Endothelial cell of umbilical vein (primary cell): ENCODE measurements around the gene NPLOC4. TPM values are rescaled to one million over a fixed set of nuclear protein-coding genes. Genes with fewer than 3 reads are reported as not detected.

Experiments used
- BruUV-seq: library from RNA; stranded (reverse); fragments of 400-500 nt; replicated peaks from 2 replicates; lab custom pipeline; 2021; lab: Mats Ljungman, UMichigan
- CTCF ChIA-PET: fragments of 300-600, 350-600 bp; sonication (Branson Sonifier 250); formaldehyde crosslinking; loops from one replicate; lab custom pipeline; 2021; ENCODE audit warnings: antibody characterized with exemption, inconsistent platforms; lab: Charles Lee
- POLR2A ChIA-PET: fragments of 300-600, 350-600 bp; sonication (Branson Sonifier 250); formaldehyde crosslinking; loops from one replicate; lab custom pipeline; 2021; ENCODE audit warnings: antibody characterized with exemption, inconsistent platforms; lab: Charles Lee
- DNase-seq: peaks from one replicate; pipeline ENCODE4 v3.0.0-alpha.2; 2011; ENCODE audit warnings: low read depth, low spot score
- FAIRE-seq: peaks from 2 replicates; lab custom pipeline; 2011; peaks lifted over from hg19 to GRCh38; lab: Jason Lieb, UNC
- H2AFZ ChIP-seq: 2 replicates; pipeline ENCODE4 v1.6.0; 2012; ENCODE audit warnings: low read depth, low read length, control low read depth, inconsistent platforms
- H3K27ac ChIP-seq: 2 replicates; pipeline ENCODE4 v1.5.1; 2011; ENCODE audit warnings: low read depth, mild to moderate bottlenecking, control low read depth, low read length, moderate library complexity; ENCODE audit not compliant: insufficient read depth
- H3K27me3 ChIP-seq, 2 experiments: 2 replicates each; pipeline versions ENCODE4 v1.6.0 to v1.6.1; 2011; ENCODE audit warnings: low read length in 2 of 2, mixed read lengths in 1 of 2; ENCODE audit not compliant: control insufficient read depth in 2 of 2, insufficient read depth in 2 of 2
- H3K36me3 ChIP-seq, 2 experiments: 2 replicates in 1 of 2; 3 replicates in 1 of 2; pipeline ENCODE4 v1.5.1; 2011; ENCODE audit warnings: low read length in 2 of 2, mild to moderate bottlenecking in 1 of 2, moderate library complexity in 1 of 2; ENCODE audit not compliant: control insufficient read depth in 2 of 2, insufficient read depth in 2 of 2; ENCODE audit errors: extremely low read depth in 1 of 2
- H3K4me1 ChIP-seq: 3 replicates; pipeline ENCODE4 v1.5.1; 2011; ENCODE audit warnings: mild to moderate bottlenecking, low read length; ENCODE audit not compliant: control insufficient read depth, insufficient read depth; ENCODE audit errors: extremely low read depth
- H3K4me2 ChIP-seq: 2 replicates; pipeline ENCODE4 v1.6.1; 2011; ENCODE audit warnings: low read length, control low read depth, mixed read lengths; ENCODE audit not compliant: insufficient read depth
- H3K4me3 ChIP-seq, 3 experiments: fragments of 200-600 bp in 1 of 3; sonication (generic), shearing (Covaris generic) in 1 of 3; replicated peaks in 1 of 3; 2 replicates each; pipeline ENCODE4 v1.5.1; 2011 to 2016; ENCODE audit warnings: control low read depth in 3 of 3, low read length in 3 of 3, mild to moderate bottlenecking in 2 of 3, inconsistent platforms in 1 of 3, low read depth in 1 of 3, moderate library complexity in 1 of 3; ENCODE audit not compliant: insufficient read depth in 1 of 3
- H3K79me2 ChIP-seq: 2 replicates; pipeline ENCODE4 v1.6.0; 2012; ENCODE audit warnings: low read length, inconsistent platforms; ENCODE audit not compliant: control insufficient read depth, insufficient read depth
- H3K9ac ChIP-seq: replicated peaks from 2 replicates; pipeline ENCODE3; 2011; ENCODE audit warnings: low read length, control low read depth; ENCODE audit not compliant: insufficient read depth; ENCODE audit errors: extremely low read depth
- H3K9me1 ChIP-seq: replicated peaks from 3 replicates; pipeline ENCODE4 v1.6.0; 2011; ENCODE audit warnings: mild to moderate bottlenecking, low read length; ENCODE audit not compliant: control insufficient read depth, insufficient read depth; ENCODE audit errors: extremely low read depth
- H3K9me3 ChIP-seq: replicated peaks from 2 replicates; pipeline ENCODE4 v1.5.1; 2012; ENCODE audit warnings: low read length, inconsistent platforms; ENCODE audit not compliant: control insufficient read depth, insufficient read depth
- H4K20me1 ChIP-seq: replicated peaks from 2 replicates; pipeline ENCODE3; 2011; ENCODE audit warnings: mild to moderate bottlenecking, low read length; ENCODE audit not compliant: control insufficient read depth, insufficient read depth; ENCODE audit errors: extremely low read depth
- EZH2 ChIP-seq: IDR thresholded peaks from 2 replicates; pipeline ENCODE4 v1.6.1; 2012; ENCODE audit warnings: borderline replicate concordance, low read depth, mild to moderate bottlenecking, moderate library complexity, low read length, inconsistent platforms; ENCODE audit not compliant: severe bottlenecking
- FOS ChIP-seq: IDR thresholded peaks from 2 replicates; pipeline ENCODE4 v1.6.1; 2011; ENCODE audit warnings: mild to moderate bottlenecking, low read length, moderate library complexity, borderline replicate concordance; ENCODE audit not compliant: insufficient read depth
- GATA2 ChIP-seq: IDR thresholded peaks from 2 replicates; pipeline ENCODE4 v1.7.0; 2011; ENCODE audit warnings: low read depth, mild to moderate bottlenecking, moderate library complexity, mixed read lengths, low read length; ENCODE audit not compliant: insufficient read length, insufficient read depth
- JUN ChIP-seq: IDR thresholded peaks from 2 replicates; pipeline ENCODE4 v1.6.1; 2011; ENCODE audit warnings: borderline replicate concordance, low read depth; ENCODE audit not compliant: insufficient read length, insufficient read depth
- MYC ChIP-seq: IDR thresholded peaks from one replicate; pipeline ENCODE4 v1.6.1; 2011; ENCODE audit warnings: mild to moderate bottlenecking, low read depth, low read length
- POLR2A ChIP-seq: IDR thresholded peaks from 2 replicates; pipeline ENCODE4 v1.6.1; 2012; ENCODE audit warnings: low read depth, mild to moderate bottlenecking, control low read depth, low read length
- POLR2AphosphoS5 ChIP-seq: IDR thresholded peaks from 2 replicates; pipeline ENCODE4 v1.6.1; 2012; ENCODE audit warnings: low read depth, mild to moderate bottlenecking, control low read depth, low read length, moderate library complexity; ENCODE audit not compliant: insufficient read depth
- dilution Hi-C: fragments of 300-500 bp; cut with MboI; formaldehyde crosslinking; loops from one replicate; pipeline ENCODE4 v1.15.0; 2019; ENCODE audit warnings: low sequenced_read_pairs; ENCODE audit not compliant: extremely low pct_ligation_motif_present
- intact Hi-C: fragments of 100-400 bp; cut with micrococcal nuclease; formaldehyde crosslinking; loops from one replicate; pipeline ENCODE4 v1.10.0; 2022
- polyA plus RNA-seq, 4 experiments: library from polyadenylated mRNA; depleted of rRNA in 3 of 4; stranded (reverse) in 3 of 4; unstranded in 1 of 4; fragments of >200 nt; gene quantifications; 2 replicates each; pipeline versions ENCODE4 v1.2.1 to v1.2.3, GENCODE V29; 2011 to 2012; ENCODE audit warnings: missing spikeins in 1 of 4
- total RNA-seq: library from RNA; stranded (reverse); gene quantifications from 2 replicates; pipeline ENCODE4 v1.2.3, GENCODE V29; 2021
- TF ChIP-seq, protein P1 (sequence below): IDR thresholded peaks from 2 replicates; pipeline ENCODE4 v1.6.1; 2011; ENCODE audit not compliant: insufficient read depth, insufficient read length
- TF ChIP-seq, protein P2 (sequence below), 2 donors: IDR thresholded peaks; 1 replicate in 1 of 2; 2 replicates in 1 of 2; pipeline ENCODE4 v1.5.1; 2011; ENCODE audit warnings: low read length in 2 of 2, mild to moderate bottlenecking in 2 of 2, moderate library complexity in 2 of 2, control low read depth in 1 of 2, inconsistent platforms in 1 of 2, low read depth in 1 of 2; ENCODE audit not compliant: insufficient read depth in 1 of 2; ENCODE audit errors: extremely low read depth in 1 of 2

The NPLOC4 gene
- total and polyA plus RNA-seq, 2 donors (not counting 3 experiments of a cell fraction or from before 2014, with no cell fraction given), result 150 to 175 TPM

DNA sequence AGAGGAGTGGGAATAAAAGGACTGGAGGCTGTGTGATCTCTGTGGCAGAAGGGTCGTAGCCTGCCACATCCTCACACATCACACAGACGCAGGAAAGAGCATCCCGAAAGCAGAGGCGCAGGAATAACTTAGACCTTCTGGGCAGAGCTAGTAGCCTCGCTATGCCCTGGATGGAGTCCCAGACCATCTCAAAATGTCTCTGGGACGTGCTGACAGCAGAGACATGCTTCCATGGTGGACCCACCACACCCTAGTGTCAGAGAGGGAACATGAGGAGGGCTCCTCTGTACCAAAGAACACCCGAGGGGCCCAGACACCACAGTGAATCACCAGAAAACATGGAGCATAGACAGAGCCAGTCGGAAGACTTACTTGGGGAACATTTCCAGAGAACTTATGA, 55.2 kb downstream of the NPLOC4 start:
- H3K79me2 ChIP-seq, result peaks cover 25% of the 10 kb centered on the region
- H3K27ac ChIP-seq, result no peak overlapping the region
- DNase-seq (no peak), FAIRE-seq (no peak)
- BruUV-seq, result no TSS peak
- no peaks in the 10 kb centered on the region for H4K20me1 ChIP-seq
- H3K4me2 ChIP-seq, result no peak overlapping the region
- no peaks in the 10 kb centered on the region for H3K9me1 ChIP-seq
- ChIA-PET POLR2A (no interaction called here), CTCF (interaction anchor here (0.7 to 2.1 kb wide), 6 partner anchors 14 to 44 kb away, joined by 3 to 7 read pairs (median 4); no protein-coding TSS in a partner anchor)
- H3K9me3 ChIP-seq, result no peaks in the 10 kb centered on the region
- dilution Hi-C loops (no loop called here), intact Hi-C loops (no loop called here)
- H3K36me3 ChIP-seq, result peaks cover 7 to 27% of the 10 kb centered on the region in 2 experiments
- H3K9ac ChIP-seq, result no peak overlapping the region
- no peak overlapping the region for H3K4me3 ChIP-seq
- no peak overlapping the region for H2AFZ ChIP-seq
- peaks cover 36% of the 10 kb centered on the region for H3K4me1 ChIP-seq
- H3K27me3 ChIP-seq, result no peaks in the 10 kb centered on the region
- TF ChIP-seq EZH2, result no peak
- no peak for TF ChIP-seq GATA2
- no peak for TF ChIP-seq POLR2A
- TF ChIP-seq, protein P1, sequence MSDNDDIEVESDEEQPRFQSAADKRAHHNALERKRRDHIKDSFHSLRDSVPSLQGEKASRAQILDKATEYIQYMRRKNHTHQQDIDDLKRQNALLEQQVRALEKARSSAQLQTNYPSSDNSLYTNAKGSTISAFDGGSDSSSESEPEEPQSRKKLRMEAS, result no peak
- TF ChIP-seq, protein P2, sequence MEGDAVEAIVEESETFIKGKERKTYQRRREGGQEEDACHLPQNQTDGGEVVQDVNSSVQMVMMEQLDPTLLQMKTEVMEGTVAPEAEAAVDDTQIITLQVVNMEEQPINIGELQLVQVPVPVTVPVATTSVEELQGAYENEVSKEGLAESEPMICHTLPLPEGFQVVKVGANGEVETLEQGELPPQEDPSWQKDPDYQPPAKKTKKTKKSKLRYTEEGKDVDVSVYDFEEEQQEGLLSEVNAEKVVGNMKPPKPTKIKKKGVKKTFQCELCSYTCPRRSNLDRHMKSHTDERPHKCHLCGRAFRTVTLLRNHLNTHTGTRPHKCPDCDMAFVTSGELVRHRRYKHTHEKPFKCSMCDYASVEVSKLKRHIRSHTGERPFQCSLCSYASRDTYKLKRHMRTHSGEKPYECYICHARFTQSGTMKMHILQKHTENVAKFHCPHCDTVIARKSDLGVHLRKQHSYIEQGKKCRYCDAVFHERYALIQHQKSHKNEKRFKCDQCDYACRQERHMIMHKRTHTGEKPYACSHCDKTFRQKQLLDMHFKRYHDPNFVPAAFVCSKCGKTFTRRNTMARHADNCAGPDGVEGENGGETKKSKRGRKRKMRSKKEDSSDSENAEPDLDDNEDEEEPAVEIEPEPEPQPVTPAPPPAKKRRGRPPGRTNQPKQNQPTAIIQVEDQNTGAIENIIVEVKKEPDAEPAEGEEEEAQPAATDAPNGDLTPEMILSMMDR (IDR thresholded peaks at IDR 0.05; ENCODE audit: extremely low read depth in 1 of 2, insufficient read depth in 1 of 2, low read depth in 1 of 2, low read length in 2 of 2), result no peak
- TF ChIP-seq JUN, result no peak
- TF ChIP-seq FOS, result no peak
- TF ChIP-seq POLR2AphosphoS5, result no peak
- TF ChIP-seq MYC, result no peak
